ENCODE data around the gene MICAL2.

Gene MICAL2

GRCh38 chr11:12187399-12187798 lies 77.0 kb downstream of the MICAL2 start:
- TF ChIP-seq CTCF (conservative IDR thresholded peaks at IDR 0.05) = no peak
- H3K27ac ChIP-seq = no peak overlapping the region

GRCh38 chr11:12188548-12189317 lies 78.3 kb downstream of the MICAL2 start:
- TF ChIP-seq CTCF (conservative IDR thresholded peaks at IDR 0.05) = no peak
- H3K27ac ChIP-seq = no peak overlapping the region

- TF ChIP-seq CTCF (conservative IDR thresholded peaks at IDR 0.05) = no peak
- H3K27ac ChIP-seq = no peak overlapping the region
Measured at GRCh38 chr11:12189543-12190235, 79.3 kb downstream of the MICAL2 start.

- TF ChIP-seq CTCF (conservative IDR thresholded peaks at IDR 0.05) = no peak
- no peak overlapping the region for H3K27ac ChIP-seq
Measured at GRCh38 chr11:12190511-12190910, 80.1 kb downstream of the MICAL2 start.

- no peak for TF ChIP-seq CTCF (conservative IDR thresholded peaks at IDR 0.05)
- no peak overlapping the region for H3K27ac ChIP-seq
Measured at GRCh38 chr11:12192794-12193514, 82.6 kb downstream of the MICAL2 start.

- no peak overlapping the region for H3K27ac ChIP-seq
- TF ChIP-seq CTCF (conservative IDR thresholded peaks at IDR 0.05) = no peak
Measured at GRCh38 chr11:12193515-12194336, 83.3 kb downstream of the MICAL2 start.

Measured in VCaP (cell line).